Parathyroid adenoma (tissue), 2 donors: ENCODE data around the gene C3AR1.
"Not testable (repeated sequence)": the region's sequence is repeated elsewhere in the genome, so short reads cannot be mapped to it uniquely, and the experiment has no call there.

Source experiments
- H2AFZ ChIP-seq: fragments of 300-600 bp; sonication (generic); one replicate; pipeline ENCODE4 v1.7.0; 2017; ENCODE audit warnings: antibody characterized with exemption, mild to moderate bottlenecking
- H3K27ac ChIP-seq: fragments of 300-600 bp; sonication (generic); one replicate; pipeline ENCODE4 v1.7.0; 2017
- H3K27me3 ChIP-seq: fragments of 300-600 bp; sonication (generic); one replicate; pipeline ENCODE4 v1.7.0; 2017; ENCODE audit warnings: low read length; ENCODE audit not compliant: control insufficient read depth, insufficient read depth
- H3K36me3 ChIP-seq: fragments of 300-600 bp; sonication (generic); one replicate; pipeline ENCODE4 v1.7.0; 2017; ENCODE audit warnings: low read length; ENCODE audit not compliant: control insufficient read depth, insufficient read depth
- H3K4me1 ChIP-seq: fragments of 300-600 bp; sonication (generic); one replicate; pipeline ENCODE4 v1.7.0; 2017; ENCODE audit warnings: control low read depth
- H3K4me2 ChIP-seq: fragments of 300-600 bp; sonication (generic); one replicate; pipeline ENCODE4 v1.7.0; 2017; ENCODE audit warnings: low read length
- H3K4me3 ChIP-seq: fragments of 300-600 bp; sonication (generic); one replicate; pipeline ENCODE4 v1.7.0; 2017; ENCODE audit warnings: low read depth, low read length
- H3K79me2 ChIP-seq: fragments of 300-600 bp; sonication (generic); one replicate; pipeline ENCODE4 v1.7.0; 2017; ENCODE audit warnings: control low read depth
- H3K9ac ChIP-seq: fragments of 300-600 bp; sonication (generic); one replicate; pipeline ENCODE4 v1.7.0; 2017; ENCODE audit warnings: mild to moderate bottlenecking
- H3K9me3 ChIP-seq: fragments of 300-600 bp; sonication (generic); one replicate; pipeline ENCODE4 v1.7.0; 2017; ENCODE audit warnings: low read length; ENCODE audit not compliant: control insufficient read depth
- CTCF ChIP-seq: fragments of 300-600 bp; sonication (generic); IDR thresholded peaks from one replicate; pipeline ENCODE4 v1.7.0; 2017; ENCODE audit warnings: antibody characterized with exemption, mild to moderate bottlenecking
- donor health status: primary hyperparathyroidism.

Gene C3AR1

GRCh38 chr12:8028267-8028666 is 37.9 kb downstream of the C3AR1 start:
- Histone ChIP-seq H2AFZ (no peak overlapping the region), H3K27ac (no peak overlapping the region), H3K79me2 (peaks cover 11% of the 10 kb centered on the region), H3K9me3 (no peaks in the 10 kb centered on the region), H3K9ac (no peak overlapping the region), H3K4me1 (no peaks in the 10 kb centered on the region), H3K27me3 (no peaks in the 10 kb centered on the region), H3K36me3 (no peaks in the 10 kb centered on the region), H3K4me2 (no peak overlapping the region), H3K4me3 (no peak overlapping the region)
- no peak for TF ChIP-seq CTCF

GRCh38 chr12:8027856-8028255 is 38.3 kb downstream of the C3AR1 start:
- Histone ChIP-seq H2AFZ (peak overlapping the region; percentile 91), H3K27me3 (no peaks in the 10 kb centered on the region), H3K79me2 (peaks cover 7% of the 10 kb centered on the region), H3K27ac (no peak overlapping the region), H3K36me3 (no peaks in the 10 kb centered on the region), H3K4me1 (no peaks in the 10 kb centered on the region), H3K4me3 (no peak overlapping the region), H3K4me2 (no peak overlapping the region), H3K9ac (no peak overlapping the region), H3K9me3 (no peaks in the 10 kb centered on the region)
- no peak for TF ChIP-seq CTCF

- Histone ChIP-seq H3K27me3 (no peaks in the 10 kb centered on the region), H3K9me3 (no peaks in the 10 kb centered on the region), H3K4me1 (no peaks in the 10 kb centered on the region), H3K79me2 (no peaks in the 10 kb centered on the region), H3K9ac (peak overlapping the region; percentile 95), H3K4me2 (peak overlapping the region; percentile 90), H3K27ac (peak overlapping the region; percentile 100), H3K36me3 (no peaks in the 10 kb centered on the region), H2AFZ (peak overlapping the region; percentile 91), H3K4me3 (peak overlapping the region; percentile 90)
- TF ChIP-seq CTCF = no peak
These were observed 39.8 kb downstream of the C3AR1 start for GRCh38 chr12:8026291-8026900.

- Histone ChIP-seq H3K4me2 (no peak overlapping the region), H3K79me2 (no peaks in the 10 kb centered on the region), H3K4me1 (no peaks in the 10 kb centered on the region), H3K27ac (no peak overlapping the region), H3K4me3 (peak overlapping the region; percentile 16), H3K9me3 (no peaks in the 10 kb centered on the region), H3K36me3 (no peaks in the 10 kb centered on the region), H2AFZ (peak overlapping the region; percentile 68), H3K9ac (no peak overlapping the region), H3K27me3 (no peaks in the 10 kb centered on the region)
- no peak for TF ChIP-seq CTCF
These were observed 47.2 kb downstream of the C3AR1 start for GRCh38 chr12:8018666-8019581.

GRCh38 chr12:8018213-8018612 is 47.9 kb downstream of the C3AR1 start:
- peak overlapping the region; percentile 16 for H3K4me3 ChIP-seq

More at GRCh38 chr12:8018213-8018612, 47.9 kb downstream of the C3AR1 start:
- not testable (repeated sequence) for H3K9ac ChIP-seq, H3K4me2 ChIP-seq, H3K9me3 ChIP-seq, H3K36me3 ChIP-seq, H3K27me3 ChIP-seq, H2AFZ ChIP-seq, H3K4me1 ChIP-seq, H3K27ac ChIP-seq, H3K79me2 ChIP-seq
